NOMO-1 treated with dmso at 0.1 percent for 144 hours (cell line): ENCODE data around the gene SLC35B3.
"Not testable (repeated sequence)": the region's sequence is repeated elsewhere in the genome, so short reads cannot be mapped to it uniquely, and the experiment has no call there.

ENCODE experiments used
- DNase-seq: peaks from one replicate; lab custom pipeline; 2025; ENCODE audit not compliant: unreplicated experiment; lab: John Stamatoyannopoulos, UW

SLC35B3 gene

DNA sequence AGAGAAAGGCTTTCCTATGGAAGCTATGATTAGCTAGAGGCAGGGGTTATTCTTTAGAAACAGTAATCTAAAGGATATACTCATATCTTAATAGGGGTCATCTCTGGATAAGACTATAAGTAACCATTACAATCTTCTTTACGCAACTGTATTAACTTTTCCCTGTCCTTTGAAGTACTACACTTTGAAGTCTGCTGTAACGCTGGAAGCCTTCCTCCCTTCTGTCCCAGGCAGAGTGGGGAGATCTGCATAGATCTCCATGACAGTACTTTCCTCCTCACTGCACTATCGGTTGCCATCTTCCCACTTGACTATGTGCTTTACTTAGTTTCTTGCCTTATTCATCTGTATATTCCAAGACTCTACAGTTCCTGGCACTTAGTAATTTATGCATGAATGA lies 20.1 kb downstream of the SLC35B3 start:
- DNase-seq = no peak

- no peak for DNase-seq
Measured at GRCh38 chr6:8414844-8415243, 20.5 kb downstream of the SLC35B3 start.

DNA sequence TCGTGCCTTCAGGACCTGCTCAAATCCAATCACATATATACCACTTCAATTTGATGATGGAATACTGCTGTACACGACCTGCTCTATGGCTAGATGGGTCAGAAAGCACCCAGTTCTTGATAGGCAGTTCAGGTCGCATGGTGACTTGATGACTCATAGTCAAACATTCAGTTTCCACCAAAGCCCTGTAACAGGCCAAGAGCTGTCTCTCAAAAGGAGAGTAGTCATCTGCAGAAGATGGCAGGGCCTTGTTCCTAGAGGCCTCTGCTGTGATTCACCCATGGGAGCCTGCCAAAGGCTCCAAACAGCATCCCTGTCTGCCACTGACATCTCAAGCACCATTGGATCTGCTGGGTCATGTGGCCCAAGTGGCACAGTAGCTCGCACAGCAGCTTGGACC lies 29.4 kb downstream of the SLC35B3 start:
- DNase-seq = not testable (repeated sequence)

DNA sequence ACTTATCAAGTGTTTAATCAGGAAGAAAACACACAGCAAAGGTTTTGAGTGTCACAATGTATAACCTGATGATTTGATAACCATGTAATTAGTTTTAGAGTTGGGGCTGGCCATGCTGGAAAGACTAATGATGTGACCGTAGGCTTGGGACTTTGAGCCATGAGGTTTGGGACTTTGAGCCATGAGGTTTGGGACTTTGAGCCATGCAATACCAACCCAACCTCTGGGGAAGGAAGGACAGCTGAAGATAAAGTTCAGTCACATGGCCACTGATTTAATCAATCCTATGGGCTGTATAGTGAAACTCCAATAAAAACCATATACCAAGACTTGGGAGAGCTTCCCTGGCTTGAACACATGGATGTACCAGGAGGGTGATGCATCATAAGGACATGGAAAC lies 32.8 kb downstream of the SLC35B3 start:
- DNase-seq = no peak

GRCh38 chr6:8400663-8401062 lies 34.7 kb downstream of the SLC35B3 start:
- DNase-seq = no peak

- DNase-seq = peak; percentile 40
Measured at GRCh38 chr6:8392569-8392968, 42.8 kb downstream of the SLC35B3 start.

- no peak for DNase-seq
Measured at GRCh38 chr6:8391934-8392333, 43.4 kb downstream of the SLC35B3 start.

DNA sequence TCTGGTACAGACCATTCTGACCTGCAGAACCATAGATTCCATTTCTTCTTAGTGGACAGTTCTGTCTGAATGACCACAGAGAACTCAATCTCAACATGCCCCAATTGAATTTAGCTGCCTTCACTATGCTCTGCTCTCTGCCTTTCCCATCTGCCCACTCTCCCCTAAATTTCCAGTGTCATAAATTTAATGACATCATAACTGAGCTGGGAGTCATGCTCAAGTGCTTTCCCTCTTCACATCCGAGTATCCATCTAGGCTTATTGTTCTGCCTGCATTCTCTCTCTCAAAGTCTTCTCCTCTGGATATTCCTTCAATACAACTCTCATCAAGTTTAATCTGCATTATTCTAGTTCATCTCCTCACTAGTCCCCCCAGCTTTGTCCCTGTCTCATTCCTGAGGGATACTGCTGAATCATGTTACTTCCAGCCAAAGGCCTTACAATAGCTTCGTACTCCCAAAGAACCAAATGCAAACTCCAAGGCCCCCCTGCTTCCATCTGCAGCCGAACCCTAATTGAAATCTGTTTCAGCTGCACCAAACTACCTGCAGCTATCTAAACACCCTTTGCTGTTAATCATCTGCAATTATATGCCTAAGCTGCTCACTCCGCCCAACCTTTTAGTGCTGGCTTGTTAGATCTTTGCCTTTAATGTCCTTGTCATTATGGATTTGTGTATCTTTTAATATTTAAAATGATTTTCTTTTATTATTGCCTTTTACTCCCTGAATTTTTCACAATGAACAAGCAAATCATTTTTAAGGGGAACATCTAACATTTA lies 46.1 kb downstream of the SLC35B3 start:
- no peak for DNase-seq

DNA sequence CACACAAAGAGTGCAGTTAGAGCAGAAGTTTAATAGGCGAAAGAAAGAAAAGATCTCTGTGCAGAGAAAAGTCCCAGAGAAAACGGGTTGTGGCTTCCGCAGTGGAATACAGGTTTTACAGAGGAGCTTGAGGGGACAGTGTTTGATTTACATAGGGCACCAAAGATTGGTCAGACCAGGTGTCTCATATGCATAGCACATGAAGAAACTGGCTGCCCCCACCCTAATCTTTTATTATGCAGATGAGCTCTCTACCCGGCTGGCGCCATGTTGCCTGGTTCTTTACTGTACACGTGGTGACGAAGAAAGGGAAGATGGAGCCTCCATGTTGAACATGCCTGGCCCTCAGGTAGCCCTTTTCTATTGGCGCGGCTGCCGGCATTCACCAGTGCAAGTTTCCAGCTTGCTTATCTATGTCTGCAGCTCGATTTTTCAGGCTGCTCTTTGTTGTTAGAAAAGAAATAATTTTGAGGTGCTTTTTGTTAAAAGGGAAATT lies 47.4 kb downstream of the SLC35B3 start:
- DNase-seq = no peak

DNA sequence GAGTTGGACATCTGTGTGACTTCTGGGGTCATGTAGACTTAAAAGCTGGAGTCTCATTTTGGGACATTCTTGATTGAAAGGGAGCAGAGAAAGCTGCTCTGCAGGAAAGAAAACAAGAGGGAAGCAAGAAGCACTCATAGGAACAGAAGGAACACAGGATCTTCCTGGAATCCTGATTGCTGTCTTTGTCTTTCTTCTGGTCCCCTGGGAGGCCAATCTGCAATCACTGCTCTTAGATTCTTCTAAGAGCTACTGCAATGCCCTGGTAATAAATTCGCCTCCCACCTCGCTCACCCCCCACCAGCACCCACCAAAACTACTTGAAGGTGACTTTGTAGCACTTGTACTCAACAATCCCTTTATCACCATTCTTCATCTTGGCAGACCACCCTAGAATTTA lies 51.8 kb downstream of the SLC35B3 start:
- no peak for DNase-seq

DNA sequence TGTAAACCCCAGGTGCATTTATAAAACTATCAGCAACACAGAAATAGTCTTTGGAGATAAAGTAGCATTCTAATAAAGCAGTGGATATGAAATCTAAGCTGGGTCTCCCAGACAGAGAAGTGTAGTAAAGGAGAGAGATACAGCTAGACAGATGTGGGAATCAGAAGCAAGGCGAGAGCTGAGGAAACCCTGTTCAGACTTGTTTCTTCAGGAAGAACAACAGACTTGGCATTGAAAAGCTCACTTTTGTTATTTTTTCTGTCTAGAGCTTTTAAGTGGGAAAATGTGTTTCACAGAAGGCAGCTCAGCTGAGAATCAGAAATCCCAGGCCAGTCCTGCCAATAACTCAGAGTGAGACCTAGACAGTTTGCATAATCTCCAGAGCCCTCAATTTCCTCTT lies 52.9 kb downstream of the SLC35B3 start:
- no peak for DNase-seq

- DNase-seq = no peak
Measured at GRCh38 chr6:8375916-8376315, 59.4 kb downstream of the SLC35B3 start.
